Choroid plexus epithelial cell (primary cell): Measurements from ENCODE around the gene MTLN.
"Not testable (repeated sequence)": the region's sequence is repeated elsewhere in the genome, so short reads cannot be mapped to it uniquely, and the experiment has no call there.

Experiments
- DNase-seq: peaks from one replicate; pipeline ENCODE4 v3.0.0-alpha.2; 2010; ENCODE audit warnings: low read depth
- H3K4me3 ChIP-seq: 2 replicates; pipeline ENCODE4 v1.5.1; 2011; ENCODE audit warnings: low read depth, mild to moderate bottlenecking, control low read depth, low read length, moderate library complexity
- CTCF ChIP-seq: conservative IDR thresholded peaks from 2 replicates; pipeline ENCODE4 v1.5.1; 2011; ENCODE audit warnings: low read depth, mild to moderate bottlenecking, control low read depth, inconsistent platforms, low read length, moderate library complexity

The MTLN gene

GRCh38 chr2:110205660-110206455 is 6.5 kb downstream of the MTLN start:
- peak; percentile 42 for DNase-seq
- no peak for TF ChIP-seq CTCF
- no peak overlapping the region for H3K4me3 ChIP-seq

GRCh38 chr2:110204408-110205385 is 7.7 kb downstream of the MTLN start, which contains the start of gene NPHP1:
Gene NPHP1 (minus strand): TSS chr2:110205013. CDS start chr2:110204968, 45 bp downstream.
- no peak for TF ChIP-seq CTCF
- DNase-seq, result peak; percentile 84
- peak within 1 kb of the TSS; percentile 81 for H3K4me3 ChIP-seq

DNA sequence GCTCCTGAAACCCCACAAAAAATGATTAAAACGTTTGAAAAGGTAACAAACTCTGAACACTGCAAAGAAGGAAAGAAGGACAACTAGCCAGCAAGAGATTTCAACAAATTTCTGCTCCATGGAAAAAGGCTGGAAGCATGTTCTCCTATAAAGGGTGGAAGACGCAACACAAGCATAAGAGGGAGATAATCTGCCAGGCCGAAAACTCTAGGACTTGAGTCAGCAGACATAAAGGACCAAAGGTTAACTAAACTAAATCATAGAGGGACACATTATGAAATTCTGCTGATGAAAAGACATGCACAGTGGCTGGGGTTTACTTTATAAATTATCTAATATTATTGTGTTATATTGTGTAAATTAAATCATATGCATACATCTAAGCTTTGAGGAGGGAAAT is 14.3 kb downstream of the MTLN start:
- DNase-seq, result peak; percentile 17
- no peak for TF ChIP-seq CTCF
- no peak overlapping the region for H3K4me3 ChIP-seq

- no peak overlapping the region for H3K4me3 ChIP-seq
- no peak for TF ChIP-seq CTCF
- DNase-seq, result no peak
Observed at GRCh38 chr2:110197452-110197851, 14.9 kb downstream of the MTLN start.

DNA sequence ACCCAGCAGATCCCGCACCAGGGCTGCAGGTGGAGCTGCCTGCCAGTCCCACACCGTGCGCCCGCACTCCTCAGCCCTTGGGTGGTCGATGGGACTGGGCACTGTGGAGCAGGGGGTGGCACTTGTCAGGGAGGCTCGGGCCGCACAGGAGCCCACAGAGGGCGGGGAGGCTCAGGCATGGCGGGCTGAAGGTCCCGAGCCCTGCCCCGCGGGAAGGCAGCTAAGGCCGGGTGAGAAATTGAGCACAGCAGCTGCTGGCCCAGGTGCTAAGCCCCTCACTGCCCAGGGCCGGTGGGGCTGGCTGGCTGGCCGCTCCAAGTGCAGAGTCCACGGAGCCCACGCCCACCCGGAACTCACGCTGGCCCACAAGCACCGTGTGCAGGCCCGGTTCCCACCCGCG is 22.2 kb downstream of the MTLN start:
- DNase-seq, H3K4me3 ChIP-seq: not testable (repeated sequence)

DNA sequence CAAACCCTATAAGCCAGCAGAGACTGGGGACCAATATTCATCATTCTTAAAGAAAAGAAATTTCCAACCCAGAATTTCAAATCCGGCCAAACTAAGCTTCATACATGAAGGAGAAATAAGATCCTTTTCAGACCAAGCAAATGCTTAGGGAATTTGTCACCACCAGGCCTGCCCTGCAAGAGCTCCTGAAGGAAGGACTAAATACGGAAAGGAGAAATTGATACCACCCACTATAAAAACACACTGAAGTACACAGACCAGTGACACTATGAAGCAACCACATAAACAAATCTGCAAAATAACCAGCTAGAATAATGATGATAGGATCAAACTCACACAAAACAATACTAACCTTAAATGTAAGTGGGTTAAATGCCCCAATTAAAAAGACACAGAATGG is 29.9 kb downstream of the MTLN start:
- no peak overlapping the region for H3K4me3 ChIP-seq
- TF ChIP-seq CTCF, result no peak
- DNase-seq, result no peak

DNA sequence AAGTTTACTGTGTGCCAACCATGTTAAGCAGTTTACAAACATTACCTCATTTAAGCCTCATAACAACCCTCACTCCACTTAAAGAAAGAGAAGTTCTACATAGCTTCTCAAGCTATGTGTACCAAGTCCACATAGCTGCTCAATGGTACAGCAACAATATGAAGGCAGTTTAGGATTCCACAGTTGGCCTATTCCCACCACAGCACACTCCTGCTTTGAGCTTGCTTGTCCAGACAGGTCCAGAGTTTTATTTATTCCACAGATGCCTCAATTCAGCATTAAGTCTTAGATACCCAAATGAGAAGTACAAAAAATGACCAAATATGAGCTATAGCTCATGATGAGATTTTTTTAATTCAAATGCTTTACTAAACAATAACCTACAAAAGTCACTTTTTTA is 32.3 kb downstream of the MTLN start:
- no peak for DNase-seq
- H3K4me3 ChIP-seq, result no peak overlapping the region
- TF ChIP-seq CTCF, result no peak
